GM12872 (cell line): Measurements from ENCODE around the gene ADCY9.

ENCODE experiments used
- CTCF ChIP-seq: IDR thresholded peaks from 3 replicates; pipeline ENCODE4 v1.5.1; 2011; ENCODE audit warnings: low read depth, mild to moderate bottlenecking, low read length, moderate library complexity; ENCODE audit not compliant: insufficient read depth

ADCY9 gene

GRCh38 chr16:4008116-4008515 is 108.1 kb downstream of the ADCY9 start:
- TF ChIP-seq CTCF, result no peak

- no peak for TF ChIP-seq CTCF
These were observed 109.7 kb downstream of the ADCY9 start for GRCh38 chr16:4006397-4006999.

GRCh38 chr16:4005731-4006130 is 110.5 kb downstream of the ADCY9 start:
- TF ChIP-seq CTCF, result no peak

- TF ChIP-seq CTCF, result no peak
These were observed 111.0 kb downstream of the ADCY9 start for GRCh38 chr16:4005281-4005680.

- no peak for TF ChIP-seq CTCF
These were observed 112.0 kb downstream of the ADCY9 start for GRCh38 chr16:4004206-4004605.

- TF ChIP-seq CTCF, result no peak
These were observed 112.7 kb downstream of the ADCY9 start for GRCh38 chr16:4003576-4003975.

DNA sequence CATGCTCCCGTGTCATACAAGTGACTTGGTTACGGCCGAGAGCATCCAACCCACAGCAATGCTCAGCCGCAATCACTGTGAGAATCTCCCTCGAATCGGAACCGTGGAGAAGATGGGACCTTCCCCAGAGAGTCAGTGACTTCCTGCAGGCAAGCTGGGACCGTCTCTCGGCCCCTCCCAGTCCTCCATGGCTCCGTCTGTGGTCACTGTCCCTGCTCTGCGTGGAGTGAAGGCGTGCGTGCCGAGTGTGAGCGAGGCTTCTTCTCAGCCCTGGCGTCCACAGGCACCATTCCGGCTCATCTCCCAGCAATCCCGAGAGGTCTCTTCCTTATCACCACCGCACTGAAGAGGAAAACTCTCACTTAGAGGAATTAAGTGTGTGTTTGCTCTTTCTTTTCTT is 113.1 kb downstream of the ADCY9 start:
- no peak for TF ChIP-seq CTCF
